ENCODE measurements around the gene EFNA5.

Gene EFNA5

GRCh38 chr5:107331312-107331711, 339.4 kb downstream of the EFNA5 start:
- Histone ChIP-seq H3K27ac (no peak overlapping the region), H3K9me3 (ENCODE audit: low read depth, low read length) (no peaks in the 10 kb centered on the region), H3K4me3 (no peak overlapping the region), H3K9ac (ENCODE audit: insufficient read length) (no peak overlapping the region), H3K36me3 (ENCODE audit: insufficient read depth, low read length) (no peaks in the 10 kb centered on the region)
- no peak for DNase-seq (ENCODE audit: low read depth, low spot score)
- TF ChIP-seq FOXP2 (optimal IDR thresholded peaks at IDR 0.05; ENCODE audit: control extremely low read depth, extremely low read length, insufficient read depth) (no peak), POLR2AphosphoS5 (IDR thresholded peaks at IDR 0.05; ENCODE audit: borderline replicate concordance, low read depth, low read length) (no peak), EZH2 (IDR thresholded peaks at IDR 0.05) (no peak)

DNA sequence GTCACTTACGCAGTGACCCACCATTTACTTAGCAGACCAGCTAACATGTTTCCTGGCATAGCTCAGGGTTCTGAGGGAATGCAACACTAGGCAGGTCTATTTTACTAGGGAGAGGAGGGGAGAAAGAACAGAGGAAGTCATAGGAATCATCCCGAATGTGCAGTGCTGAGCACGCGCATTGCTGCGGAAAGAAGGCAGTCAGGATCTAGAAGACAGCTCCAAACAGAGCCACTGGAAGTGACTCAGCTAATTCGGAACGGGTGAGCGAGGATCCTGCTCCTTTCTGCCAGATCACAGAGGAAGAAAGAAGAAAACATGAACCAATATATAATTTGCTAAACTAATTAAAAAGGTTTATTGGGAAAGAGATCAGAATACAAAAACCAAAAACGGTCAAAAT, 339.8 kb downstream of the EFNA5 start:
- Histone ChIP-seq H3K9me3 (ENCODE audit: low read depth, low read length) (no peaks in the 10 kb centered on the region), H3K27ac (no peak overlapping the region), H3K36me3 (ENCODE audit: insufficient read depth, low read length) (no peaks in the 10 kb centered on the region), H3K9ac (ENCODE audit: insufficient read length) (no peak overlapping the region), H3K4me3 (no peak overlapping the region)
- no peak for DNase-seq (ENCODE audit: low read depth, low spot score)
- no peak for TF ChIP-seq EZH2 (IDR thresholded peaks at IDR 0.05)

GRCh38 chr5:107329850-107330249, 340.9 kb downstream of the EFNA5 start:
- H3K4me3 ChIP-seq: no peak overlapping the region
- H3K27ac ChIP-seq: no peak overlapping the region
- DNase-seq (ENCODE audit: low read depth, low spot score): no peak
- H3K9ac ChIP-seq (ENCODE audit: insufficient read length): no peak overlapping the region
- no peaks in the 10 kb centered on the region for H3K9me3 ChIP-seq (ENCODE audit: low read depth, low read length)
- TF ChIP-seq POLR2AphosphoS5 (IDR thresholded peaks at IDR 0.05; ENCODE audit: borderline replicate concordance, low read depth, low read length) (no peak), EZH2 (IDR thresholded peaks at IDR 0.05) (no peak), FOXP2 (optimal IDR thresholded peaks at IDR 0.05; ENCODE audit: control extremely low read depth, extremely low read length, insufficient read depth) (no peak)
- H3K36me3 ChIP-seq (ENCODE audit: insufficient read depth, low read length): no peaks in the 10 kb centered on the region

All from SK-N-MC (cell line).